Sigmoid colon (tissue), 7 donors: ENCODE data around the gene ATP2B3. TPM values are rescaled to one million over a fixed set of nuclear protein-coding genes. Genes with fewer than 3 reads are reported as not detected.

Source experiments
- DNase-seq: peaks from one replicate; pipeline ENCODE4 v3.0.0-alpha.2; 2019
- H3K27ac ChIP-seq, 4 donors: fragments of 200-600 bp; sonication (generic); one replicate each; pipeline ENCODE4 v1.5.1; 2016 to 2019; ENCODE audit warnings: mild to moderate bottlenecking in 1 of 4
- H3K27me3 ChIP-seq, 3 donors: fragments of 200-600 bp; sonication (generic); one replicate each; pipeline ENCODE4 v1.5.1; 2019; ENCODE audit warnings: mild to moderate bottlenecking in 1 of 3
- H3K36me3 ChIP-seq, 4 donors: fragments of 200-600 bp; sonication (generic); one replicate each; pipeline ENCODE4 v1.5.1; 2016 to 2019
- H3K4me1 ChIP-seq, 4 donors: fragments of 200-600 bp; sonication (generic); one replicate each; pipeline ENCODE4 v1.5.1; 2017 to 2019
- H3K4me3 ChIP-seq, 4 donors: fragments of 200-600 bp; sonication (generic); one replicate each; pipeline ENCODE4 v1.5.1; 2017 to 2019; ENCODE audit warnings: mild to moderate bottlenecking in 2 of 4, moderate library complexity in 1 of 4
- H3K9me3 ChIP-seq, 4 donors: fragments of 200-600 bp in 3 of 4; sonication (generic) in 3 of 4; one replicate each; pipeline versions ENCODE4 v1.5.1 to v1.6.1; 2013 to 2019
- EP300 ChIP-seq, 4 donors: sonication (generic); formaldehyde crosslinking; IDR thresholded peaks; one replicate each; pipeline ENCODE4 v1.6.1; 2017; ENCODE audit warnings: antibody characterized with exemption in 4 of 4
- POLR2A ChIP-seq, 2 donors: fragments of 450-650 bp; IDR thresholded peaks; one replicate each; pipeline ENCODE4 v1.6.1; 2016; ENCODE audit warnings: antibody characterized with exemption in 2 of 2, mild to moderate bottlenecking in 2 of 2, moderate library complexity in 2 of 2
- POLR2AphosphoS5 ChIP-seq, 4 donors: sonication (generic); formaldehyde crosslinking; IDR thresholded peaks; one replicate each; pipeline ENCODE4 v1.6.1; 2017; ENCODE audit warnings: antibody characterized with exemption in 4 of 4
- WGBS, 2 donors: extraction: QIAGEN DNeasy Blood & Tissue Kit; methylation state at CpG; one replicate each; pipeline ENCODE4 v1.1.7; 2013; 5-methylcytosine and 5-hydroxymethylcytosine counted together
- intact Hi-C: fragments of 100-400 bp; cut with DNase I; formaldehyde crosslinking; loops from one replicate; pipeline ENCODE4 v1.15.1; 2023
- polyA plus RNA-seq, 3 donors: library from polyadenylated mRNA; stranded (reverse); fragments of 200-250 nt; gene quantifications; one replicate each; pipeline ENCODE4 v1.2.3, GENCODE V29; 2013
- total RNA-seq, 4 donors: library from RNA; depleted of rRNA; stranded (reverse); fragments of >200 nt; gene quantifications; one replicate each; pipeline ENCODE4 v1.1.0, GENCODE V29; 2016
- TF ChIP-seq, protein P1 (sequence below), 4 experiments: fragments of 450-650 bp in 3 of 4; fragments of 200-600 bp in 1 of 4; IDR thresholded peaks; one replicate each; pipeline ENCODE4 v1.5.1; 2016 to 2019; ENCODE audit warnings: antibody characterized with exemption in 4 of 4, mild to moderate bottlenecking in 3 of 4, moderate library complexity in 2 of 4
- donor health status: healthy with polysubstance abuse.
- donor health status: Bipolar disorder and iron deficiency.
- donor health status: healthy.

Gene ATP2B3
- total and polyA plus RNA-seq, 7 donors, result under 0.01 to 0.95 (median 0.26) TPM; not detected in 2

- Histone ChIP-seq H3K36me3 (no peaks in the 10 kb centered on the region), H3K27ac (no peak overlapping the region), H3K27me3 (peaks cover 0 to 5% (median 2%) of the 10 kb centered on the region in 3 donors), H3K4me1 (no peaks in the 10 kb centered on the region), H3K9me3 (no peaks in the 10 kb centered on the region), H3K4me3 (no peak overlapping the region)
- WGBS, 2 donors, result 58 to 60% methylated on average over 3 of the region's 3 CpGs
- no peak for TF ChIP-seq POLR2AphosphoS5 (IDR thresholded peaks at IDR 0.05)
- no peak for TF ChIP-seq POLR2A (IDR thresholded peaks at IDR 0.05)
- no peak for TF ChIP-seq EP300 (IDR thresholded peaks at IDR 0.05)
- TF ChIP-seq, protein P1, sequence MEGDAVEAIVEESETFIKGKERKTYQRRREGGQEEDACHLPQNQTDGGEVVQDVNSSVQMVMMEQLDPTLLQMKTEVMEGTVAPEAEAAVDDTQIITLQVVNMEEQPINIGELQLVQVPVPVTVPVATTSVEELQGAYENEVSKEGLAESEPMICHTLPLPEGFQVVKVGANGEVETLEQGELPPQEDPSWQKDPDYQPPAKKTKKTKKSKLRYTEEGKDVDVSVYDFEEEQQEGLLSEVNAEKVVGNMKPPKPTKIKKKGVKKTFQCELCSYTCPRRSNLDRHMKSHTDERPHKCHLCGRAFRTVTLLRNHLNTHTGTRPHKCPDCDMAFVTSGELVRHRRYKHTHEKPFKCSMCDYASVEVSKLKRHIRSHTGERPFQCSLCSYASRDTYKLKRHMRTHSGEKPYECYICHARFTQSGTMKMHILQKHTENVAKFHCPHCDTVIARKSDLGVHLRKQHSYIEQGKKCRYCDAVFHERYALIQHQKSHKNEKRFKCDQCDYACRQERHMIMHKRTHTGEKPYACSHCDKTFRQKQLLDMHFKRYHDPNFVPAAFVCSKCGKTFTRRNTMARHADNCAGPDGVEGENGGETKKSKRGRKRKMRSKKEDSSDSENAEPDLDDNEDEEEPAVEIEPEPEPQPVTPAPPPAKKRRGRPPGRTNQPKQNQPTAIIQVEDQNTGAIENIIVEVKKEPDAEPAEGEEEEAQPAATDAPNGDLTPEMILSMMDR (IDR thresholded peaks at IDR 0.05), result no peak
- intact Hi-C loops, result no loop called here
- no peak for DNase-seq
These were observed 4.9 kb upstream of the ATP2B3 start for GRCh38 chrX:153512501-153512893.

DNA sequence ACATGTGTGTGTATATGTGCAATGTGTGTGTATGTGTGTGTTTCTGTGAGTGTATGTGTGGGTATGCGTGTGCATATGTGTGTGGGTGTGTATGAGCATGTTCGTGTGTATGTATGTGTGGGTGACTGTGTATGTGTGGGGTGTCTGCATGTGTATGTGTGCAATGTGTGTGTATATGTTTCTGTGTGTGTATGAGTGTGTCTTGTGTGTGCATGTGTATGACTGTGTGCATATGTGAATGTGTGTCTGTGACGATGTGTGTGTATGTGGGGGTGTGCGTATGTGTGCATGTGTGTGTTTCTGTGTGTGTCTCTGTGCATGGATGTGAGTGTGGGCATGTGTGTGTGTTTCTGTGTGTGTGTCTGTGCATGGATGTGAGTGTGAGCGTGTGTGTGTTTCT lies 4.2 kb upstream of the ATP2B3 start:
- Histone ChIP-seq H3K36me3 (no peaks in the 10 kb centered on the region), H3K4me1 (peaks cover 0 to 5% (median 3%) of the 10 kb centered on the region in 4 donors), H3K4me3 (no peak overlapping the region), H3K27ac (no peak overlapping the region), H3K27me3 (peaks cover 0 to 12% (median 7%) of the 10 kb centered on the region in 3 donors), H3K9me3 (no peaks in the 10 kb centered on the region)
- DNase-seq, result no peak
- WGBS, 2 donors, result 71 to 75% methylated on average over 5 of the region's 5 CpGs
- intact Hi-C loops, result no loop called here
- no peak for TF ChIP-seq EP300 (IDR thresholded peaks at IDR 0.05)
- TF ChIP-seq, protein P1 (IDR thresholded peaks at IDR 0.05), result no peak

DNA sequence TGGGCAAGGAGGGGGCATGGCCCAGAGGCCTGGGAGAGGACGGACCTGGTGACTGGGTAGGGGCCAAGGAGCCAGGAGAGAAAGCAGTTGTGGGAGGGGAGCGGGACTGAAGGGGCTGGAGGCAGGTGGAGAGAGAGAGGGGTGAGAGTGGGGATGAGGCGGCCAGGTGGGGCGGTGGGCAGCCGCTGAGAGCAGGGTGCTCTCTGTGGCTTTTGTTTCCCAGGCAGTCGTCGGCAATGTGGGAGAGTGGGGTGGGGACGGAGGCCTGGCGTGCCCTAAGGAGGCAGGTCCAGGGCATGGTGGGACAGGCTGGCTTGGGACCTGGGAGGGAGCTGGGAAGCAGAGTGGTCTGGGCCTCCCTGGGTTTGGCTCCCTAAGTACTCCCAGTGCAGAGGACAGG lies 3.2 kb upstream of the ATP2B3 start:
- intact Hi-C loops, result no loop called here
- Histone ChIP-seq H3K4me1 (peaks cover 0 to 6% (median 4%) of the 10 kb centered on the region in 4 donors), H3K36me3 (no peaks in the 10 kb centered on the region), H3K4me3 (no peak overlapping the region), H3K9me3 (no peaks in the 10 kb centered on the region), H3K27me3 (peaks cover 0 to 22% (median 9%) of the 10 kb centered on the region in 3 donors), H3K27ac (no peak overlapping the region)
- TF ChIP-seq POLR2AphosphoS5 (IDR thresholded peaks at IDR 0.05), result no peak
- no peak for TF ChIP-seq POLR2A (IDR thresholded peaks at IDR 0.05)
- no peak for TF ChIP-seq EP300 (IDR thresholded peaks at IDR 0.05)
- TF ChIP-seq, protein P1 (IDR thresholded peaks at IDR 0.05), result no peak
- no peak for DNase-seq
- WGBS, 2 donors, result 80 to 86% methylated on average over 9 of the region's 9 CpGs

- Histone ChIP-seq H3K36me3 (no peaks in the 10 kb centered on the region), H3K9me3 (no peaks in the 10 kb centered on the region), H3K4me1 (peaks cover 0 to 6% (median 4%) of the 10 kb centered on the region in 4 donors), H3K27ac (no peak overlapping the region), H3K27me3 (peaks cover 0 to 29% (median 9%) of the 10 kb centered on the region in 3 donors), H3K4me3 (no peak overlapping the region)
- intact Hi-C loops, result no loop called here
- no peak for DNase-seq
- TF ChIP-seq POLR2A (IDR thresholded peaks at IDR 0.05) (no peak), EP300 (IDR thresholded peaks at IDR 0.05) (no peak), POLR2AphosphoS5 (IDR thresholded peaks at IDR 0.05) (no peak)
- TF ChIP-seq, protein P1 (IDR thresholded peaks at IDR 0.05), result no peak
- WGBS, 2 donors, result 49 to 79% methylated on average over 8 of the region's 8 CpGs
These were observed 2.0 kb upstream of the ATP2B3 start for GRCh38 chrX:153515435-153515834.

GRCh38 chrX:153516073-153516472 lies 1.4 kb upstream of the ATP2B3 start:
- intact Hi-C loops, result no loop called here
- no peak for TF ChIP-seq POLR2A (IDR thresholded peaks at IDR 0.05)
- TF ChIP-seq POLR2AphosphoS5 (IDR thresholded peaks at IDR 0.05), result no peak
- TF ChIP-seq, protein P1 (IDR thresholded peaks at IDR 0.05), result no peak
- no peak for TF ChIP-seq EP300 (IDR thresholded peaks at IDR 0.05)

More at GRCh38 chrX:153516073-153516472, 1.4 kb upstream of the ATP2B3 start:
- no peaks in the 10 kb centered on the region for H3K36me3 ChIP-seq
- H3K27ac ChIP-seq, result no peak overlapping the region
- H3K9me3 ChIP-seq, result no peaks in the 10 kb centered on the region
- peaks cover 0 to 6% (median 4%) of the 10 kb centered on the region in 4 donors for H3K4me1 ChIP-seq
- WGBS, 2 donors, result 38 to 61% methylated on average over 9 of the region's 9 CpGs
- peaks cover 0 to 35% (median 9%) of the 10 kb centered on the region in 3 donors for H3K27me3 ChIP-seq
- no peak overlapping the region for H3K4me3 ChIP-seq
- DNase-seq, result no peak
